ENCODE data around the gene CIRBP.

CIRBP gene

DNA sequence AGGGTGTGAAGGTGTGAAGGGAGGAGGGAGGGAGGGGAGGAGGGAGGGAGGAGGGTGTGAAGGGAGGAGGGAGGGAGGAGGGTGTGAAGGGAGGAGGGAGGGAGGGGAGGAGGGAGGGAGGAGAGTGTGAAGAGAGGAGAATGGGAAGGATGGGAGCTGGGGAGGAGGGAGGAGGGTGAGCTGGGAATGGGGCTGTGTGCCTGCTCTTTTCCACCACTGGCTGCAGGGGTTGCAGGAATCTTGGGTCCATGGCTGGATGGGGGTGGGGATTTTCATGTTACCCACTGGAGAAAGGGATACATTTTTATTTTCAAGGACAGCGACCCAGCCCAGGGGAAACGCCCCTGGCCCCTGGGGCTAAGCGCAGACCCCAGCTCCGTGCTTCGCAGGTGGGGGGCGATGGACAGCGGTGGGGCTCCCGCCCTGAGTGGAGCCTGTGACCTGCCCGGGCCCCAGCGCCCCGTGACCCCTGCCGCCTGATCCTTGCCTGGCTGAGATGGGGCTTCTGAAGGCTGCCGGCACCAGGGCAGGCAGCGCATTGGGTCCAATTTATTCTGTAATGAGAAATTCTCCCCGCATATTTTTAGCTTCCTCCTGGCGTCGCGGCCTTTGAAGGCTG, 13.6 kb downstream of the CIRBP start:
- DNase-seq: no peak

DNA sequence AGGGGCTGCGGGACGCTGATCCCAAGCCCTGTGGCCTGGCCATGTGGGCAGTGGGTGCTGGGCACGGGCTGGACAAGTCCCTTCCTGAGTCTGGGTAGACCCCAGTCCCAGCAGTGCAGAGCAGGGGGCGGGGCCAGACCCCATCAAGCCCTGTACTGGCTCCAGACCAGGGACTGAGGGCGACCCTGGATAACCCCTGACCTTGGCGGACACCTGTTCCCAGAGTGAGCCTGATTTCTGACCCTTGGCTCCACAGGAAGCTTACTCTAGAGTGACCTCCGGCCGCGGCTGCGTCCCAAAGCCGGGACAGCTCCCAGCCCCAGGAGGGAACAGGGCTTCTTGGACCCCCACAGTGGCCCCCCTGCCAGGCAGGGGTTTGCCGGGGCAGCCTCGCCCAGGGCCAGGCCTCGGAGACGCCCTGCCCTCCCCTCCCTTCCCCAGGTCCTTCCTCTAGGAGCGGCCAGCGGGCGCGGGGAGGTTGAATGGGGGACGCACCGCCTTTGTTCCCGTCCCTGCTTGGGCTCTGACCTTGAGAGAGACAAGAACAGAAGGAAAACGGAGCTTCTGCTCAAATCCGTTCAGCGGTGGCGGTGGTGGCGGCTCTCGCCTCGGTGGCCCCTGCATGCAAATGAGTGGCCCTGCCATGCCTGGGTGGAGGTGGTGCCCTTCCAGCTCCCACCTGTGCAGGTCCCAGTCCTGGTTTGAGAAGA, 14.2 kb downstream of the CIRBP start:
- no peak for DNase-seq

- DNase-seq: no peak
These were observed 14.8 kb downstream of the CIRBP start for GRCh38 chr19:1283917-1284292.

DNA sequence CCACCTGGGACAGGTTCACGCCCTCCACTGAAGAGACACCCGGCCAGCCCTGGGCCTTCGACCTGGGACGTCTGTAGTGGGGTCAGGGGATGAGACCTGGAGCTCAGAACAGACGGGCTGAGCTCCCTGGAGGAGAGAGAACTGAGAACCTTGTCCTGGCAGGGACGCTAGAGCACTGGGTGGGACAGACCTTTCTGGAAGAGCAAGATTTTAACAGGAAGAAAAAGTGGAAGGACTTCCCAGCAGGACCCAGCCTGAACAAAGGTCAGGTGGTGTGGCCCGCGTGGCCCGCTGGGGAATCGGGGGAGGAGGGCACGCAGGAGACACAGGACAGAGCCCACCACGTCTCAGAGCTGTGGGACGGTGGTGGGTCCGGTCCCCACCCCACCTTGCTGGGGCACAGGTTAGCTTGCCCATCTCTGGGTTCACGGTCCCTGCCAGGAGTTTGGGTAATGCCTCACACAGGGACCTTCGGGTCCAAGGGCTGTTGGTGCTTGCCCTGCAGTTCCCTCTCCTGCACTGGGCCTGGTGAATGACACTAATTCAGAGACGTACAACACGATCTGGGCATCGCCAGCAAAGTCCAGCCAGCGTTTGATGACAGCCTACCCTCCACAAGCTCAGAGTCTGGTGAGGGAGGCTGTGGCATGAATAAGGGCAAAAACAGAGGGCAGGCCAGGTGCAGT, 15.3 kb downstream of the CIRBP start:
- no peak for DNase-seq

GRCh38 chr19:1284979-1285736, 16.0 kb downstream of the CIRBP start:
- DNase-seq: no peak

GRCh38 chr19:1285737-1286360, 16.7 kb downstream of the CIRBP start, which contains the start of gene EFNA2:
TSS of gene EFNA2 (plus strand) at chr19:1285873. CDS start at chr19:1286169, 296 bp downstream.
- no peak for DNase-seq

- DNase-seq: no peak
These were observed 17.6 kb downstream of the CIRBP start for GRCh38 chr19:1286487-1287353.

- DNase-seq: no peak
These were observed 18.5 kb downstream of the CIRBP start for GRCh38 chr19:1287354-1288225.

DNA sequence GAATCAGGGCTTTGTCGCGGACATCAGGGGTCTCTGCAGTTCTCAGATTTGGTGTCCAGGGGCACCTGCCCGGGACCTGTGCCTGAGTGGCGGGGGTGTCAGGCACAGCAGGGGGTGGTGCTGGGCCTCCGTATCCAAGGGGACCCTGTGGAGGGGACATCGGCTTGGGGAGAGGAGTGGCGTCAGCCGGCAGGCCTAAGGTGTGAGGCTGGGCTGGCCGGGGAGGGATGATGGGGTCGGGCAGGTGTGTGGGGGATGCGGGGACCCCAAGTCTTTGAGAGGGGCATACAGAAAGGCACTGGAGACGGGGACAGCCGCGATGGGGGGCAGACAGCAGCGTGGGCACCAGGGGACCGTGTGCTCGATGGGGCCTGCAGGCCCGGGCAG, 19.1 kb downstream of the CIRBP start:
- DNase-seq: no peak

DNA sequence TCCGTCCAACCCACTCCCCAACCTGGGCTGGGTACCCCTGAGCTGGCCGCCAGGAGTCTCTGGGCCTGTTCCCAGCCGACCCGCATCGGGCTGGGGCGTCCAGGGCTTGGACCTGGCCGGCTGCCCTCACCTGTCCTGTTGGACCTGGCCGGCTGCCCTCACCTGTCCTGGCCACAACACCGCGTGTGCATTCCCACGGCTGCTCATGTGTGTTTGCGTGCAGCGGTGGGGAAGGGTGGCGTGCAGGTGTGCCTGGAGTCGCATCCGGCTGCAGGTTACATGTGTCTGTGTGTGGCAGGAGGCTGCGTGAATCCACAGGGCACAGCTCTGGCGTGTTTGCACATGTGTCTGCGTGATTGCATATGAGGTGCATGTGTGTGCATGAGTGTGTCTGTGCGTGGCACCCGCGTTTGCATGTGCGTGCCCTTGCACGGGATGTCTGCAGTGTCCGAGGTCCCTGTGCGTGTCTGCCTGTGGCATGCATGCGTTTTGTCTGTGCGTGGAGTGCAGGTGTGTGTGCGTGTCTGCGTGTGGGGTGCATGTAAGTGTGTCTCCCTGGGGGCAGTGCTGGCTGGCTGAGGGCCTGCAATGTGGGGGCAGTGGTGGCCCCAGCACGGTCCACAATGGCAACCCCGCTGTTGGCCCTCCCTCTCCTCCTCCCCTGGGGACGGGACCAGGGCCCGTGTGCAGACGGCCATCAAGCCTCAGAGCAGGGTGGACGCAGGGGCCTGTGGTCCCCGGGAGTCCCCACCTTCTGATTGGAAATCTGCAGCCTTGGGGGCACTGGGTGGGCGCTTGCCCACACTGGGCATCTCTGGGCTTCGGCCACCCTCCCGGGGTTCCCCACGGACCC, 19.9 kb downstream of the CIRBP start:
- no peak for DNase-seq

- DNase-seq: no peak
These were observed 20.5 kb downstream of the CIRBP start for GRCh38 chr19:1289686-1290025.

- DNase-seq: no peak
These were observed 21.1 kb downstream of the CIRBP start for GRCh38 chr19:1290196-1290702.

DNA sequence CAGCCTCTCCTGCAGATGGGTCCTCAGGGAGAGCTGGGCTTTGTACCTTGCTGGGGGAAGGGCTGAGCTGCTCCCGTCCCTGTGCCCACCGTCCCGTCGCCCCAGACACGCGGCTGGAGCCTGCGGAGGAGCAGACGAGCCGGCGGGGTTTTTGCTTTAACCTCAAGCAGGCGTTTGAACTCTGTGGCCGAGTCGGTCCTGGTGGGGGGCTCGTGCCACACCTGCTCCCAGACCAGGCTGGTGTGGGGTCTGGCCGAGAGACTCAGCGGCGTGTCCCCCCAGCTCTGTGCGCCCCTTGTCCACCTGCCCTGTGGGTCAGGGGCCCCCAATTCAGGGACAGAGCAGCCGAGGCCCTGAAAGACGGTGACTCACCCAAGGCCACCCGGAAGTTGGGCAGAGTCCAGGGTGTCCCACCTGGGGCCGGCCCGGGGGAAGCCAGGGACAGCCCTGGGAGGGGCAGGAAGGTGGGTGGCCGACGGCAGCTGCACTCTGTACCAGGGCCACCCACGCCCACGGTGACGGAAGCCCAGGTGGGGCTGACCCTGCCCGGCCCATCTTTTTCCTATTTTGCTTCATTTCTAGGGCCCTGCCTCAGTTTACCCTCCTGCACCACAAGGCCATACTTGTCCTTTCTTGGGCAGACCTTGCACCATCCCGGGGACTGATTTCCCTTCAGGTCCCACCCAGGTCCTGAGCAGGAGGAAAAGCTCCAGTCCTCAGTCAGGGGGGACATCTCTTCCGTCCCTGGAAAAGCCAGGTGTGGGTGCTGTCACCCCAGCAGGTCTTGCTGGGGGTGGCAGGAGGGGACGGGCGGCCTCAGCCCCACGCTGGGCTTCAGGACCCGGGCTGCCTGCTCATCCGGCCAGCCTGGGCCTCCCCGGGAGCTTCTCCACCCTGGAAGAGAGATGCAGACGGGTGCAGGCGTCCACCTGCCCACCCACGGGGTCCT, 21.8 kb downstream of the CIRBP start:
- DNase-seq: no peak

DNA sequence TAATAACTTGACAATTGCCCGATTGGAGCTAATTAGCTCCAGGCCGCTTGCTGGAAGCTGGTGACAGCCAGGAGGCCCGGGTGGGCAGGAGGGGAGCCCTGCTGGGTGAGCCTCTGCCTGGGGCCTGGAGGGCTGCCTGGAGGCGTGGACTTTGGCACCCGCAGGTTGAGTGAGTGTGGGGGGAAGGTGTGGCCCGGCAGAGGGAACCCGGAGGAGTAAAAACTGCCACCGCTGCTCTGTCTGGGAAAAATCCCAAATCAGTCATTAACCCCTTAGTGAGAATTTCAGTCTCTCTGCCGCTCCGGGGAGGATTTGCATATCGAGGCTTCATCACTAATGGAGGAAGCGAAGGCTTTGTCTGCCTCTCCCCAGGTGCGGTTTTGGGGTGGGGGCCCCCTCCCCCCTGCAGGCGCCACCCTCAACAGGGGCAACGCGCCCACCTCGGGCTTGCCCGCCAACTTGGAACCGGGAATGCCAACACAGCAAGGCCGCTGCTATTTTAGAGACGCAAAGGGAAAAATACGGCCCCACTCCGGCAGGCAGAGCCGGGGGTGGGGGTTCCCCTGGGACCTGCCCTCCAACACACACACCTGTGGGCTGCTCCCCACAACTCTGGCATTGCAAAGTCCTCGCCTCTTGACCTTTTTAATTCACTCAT, 22.8 kb downstream of the CIRBP start:
- DNase-seq: no peak

- no peak for DNase-seq
These were observed 23.5 kb downstream of the CIRBP start for GRCh38 chr19:1292419-1293151.

DNA sequence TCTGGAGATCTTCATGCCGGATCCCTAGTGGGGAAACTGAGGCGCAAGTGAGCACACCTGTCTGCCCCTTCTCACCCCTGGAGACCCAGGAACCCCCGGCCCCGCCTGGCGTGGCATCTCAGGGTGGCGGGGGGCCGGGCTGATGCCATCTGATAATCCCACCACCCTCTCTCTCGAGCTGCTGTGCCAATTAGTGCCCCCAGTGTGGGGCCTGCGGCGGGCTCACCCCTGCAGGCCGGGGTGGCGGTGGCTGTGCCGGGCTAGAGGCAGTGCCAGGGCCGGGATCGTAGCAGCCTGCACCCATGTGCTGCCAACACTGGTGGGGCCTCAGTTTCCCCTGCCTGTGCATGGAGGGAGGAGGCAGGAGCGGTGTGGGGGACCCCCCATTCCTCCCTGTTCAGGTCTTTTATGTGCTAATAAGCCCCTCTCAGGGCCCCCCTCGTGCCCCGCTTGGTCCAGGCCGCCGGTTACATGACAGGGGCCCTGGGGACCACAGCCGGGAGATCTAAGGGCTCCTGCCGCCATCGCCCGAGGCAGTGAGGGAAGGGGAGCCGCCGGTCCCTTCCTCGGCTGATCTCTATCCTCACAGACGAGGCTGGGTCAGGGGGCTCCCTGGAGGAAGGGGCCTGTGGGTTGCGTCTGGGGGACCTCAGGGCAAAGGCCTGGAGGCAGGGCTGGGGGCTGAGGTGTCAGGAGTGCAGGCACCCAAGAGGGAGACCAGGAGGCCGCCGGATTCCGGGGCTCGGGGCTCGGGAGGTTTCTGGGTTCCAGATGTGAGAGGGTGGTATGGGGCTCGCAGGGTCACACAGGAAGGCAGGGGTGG, 24.9 kb downstream of the CIRBP start:
- no peak for DNase-seq
